SK-N-SH (cell line): ENCODE measurements around the gene EFCAB6. TPM values are rescaled to one million over a fixed set of nuclear protein-coding genes. Genes with fewer than 3 reads are reported as not detected.
A peak's percentile ranks its signal among the peaks of the same experiment; 100 is the strongest.

Experiments used
- CTCF ChIA-PET: fragments of 300-600, 350-600 bp; formaldehyde crosslinking; extraction: SDS; loops from one replicate; lab custom pipeline; 2021; lab: Yijun Ruan, JAX
- POLR2A ChIA-PET: fragments of 350-600 bp; sonication (Branson Sonifier 250); formaldehyde crosslinking; extraction: SDS; loops from one replicate; lab custom pipeline; 2020; ENCODE audit warnings: antibody characterized with exemption, inconsistent platforms; lab: Yijun Ruan, JAX
- DNase-seq: peaks from one replicate; pipeline ENCODE4 v3.0.0; 2012
- H2AFZ ChIP-seq: fragments of 200-600 bp; sonication (generic); 2 replicates; pipeline ENCODE4 v1.8.1; 2016; ENCODE audit warnings: antibody characterized with exemption, mild to moderate bottlenecking, low read depth
- H3F3A ChIP-seq: fragments of 200-600 bp; sonication (generic); replicated peaks from 2 replicates; pipeline ENCODE3; 2016; ENCODE audit warnings: antibody characterized with exemption, mild to moderate bottlenecking; ENCODE audit not compliant: insufficient read depth
- H3K27ac ChIP-seq, 2 experiments: fragments of 200-500 bp in 1 of 2; fragments of 200-600 bp in 1 of 2; sonication (Bioruptor generic) in 1 of 2; sonication (generic), shearing (Covaris generic) in 1 of 2; 2 replicates each; pipeline versions ENCODE4 v1.5.1 to v1.6.1; 2014 to 2016; ENCODE audit warnings: low read depth in 2 of 2, inconsistent platforms in 1 of 2, low read length in 1 of 2, mild to moderate bottlenecking in 1 of 2, mixed read lengths in 1 of 2
- H3K27me3 ChIP-seq: fragments of 200-600 bp; sonication (generic), shearing (Covaris generic); 2 replicates; pipeline ENCODE4 v1.6.1; 2016; ENCODE audit warnings: mixed run types; ENCODE audit not compliant: insufficient read depth
- H3K36me3 ChIP-seq, 2 experiments: fragments of 200-500 bp in 1 of 2; fragments of 200-600 bp in 1 of 2; sonication (Bioruptor generic) in 1 of 2; sonication (generic) in 1 of 2; replicated peaks in 1 of 2; 2 replicates each; pipeline versions ENCODE3 to v1.5.1; 2014 to 2016; ENCODE audit warnings: low read length in 1 of 2, mild to moderate bottlenecking in 1 of 2; ENCODE audit not compliant: insufficient read depth in 2 of 2, control insufficient read depth in 1 of 2
- H3K4me1 ChIP-seq, 2 experiments: fragments of 200-500 bp in 1 of 2; fragments of 200-600 bp in 1 of 2; sonication (Bioruptor generic) in 1 of 2; sonication (generic), shearing (Covaris generic) in 1 of 2; 2 replicates each; pipeline versions ENCODE4 v1.5.1 to v1.6.1; 2014 to 2016; ENCODE audit warnings: low read depth in 1 of 2, low read length in 1 of 2, mixed run types in 1 of 2; ENCODE audit not compliant: insufficient read depth in 2 of 2, control insufficient read depth in 1 of 2
- H3K4me2 ChIP-seq: fragments of 200-600 bp; sonication (generic), shearing (Covaris generic); 2 replicates; pipeline ENCODE4 v1.6.1; 2017; ENCODE audit warnings: mixed run types
- H3K4me3 ChIP-seq, 2 experiments: fragments of 200-500 bp in 1 of 2; fragments of 200-600 bp in 1 of 2; sonication (Bioruptor generic) in 1 of 2; sonication (generic), shearing (Covaris generic) in 1 of 2; 2 replicates each; pipeline versions ENCODE4 v1.5.1 to v1.8.1; 2014 to 2016; ENCODE audit warnings: low read depth in 2 of 2, inconsistent platforms in 1 of 2, low read length in 1 of 2, mild to moderate bottlenecking in 1 of 2, mixed read lengths in 1 of 2, moderate library complexity in 1 of 2
- H3K79me2 ChIP-seq: fragments of 200-600 bp; sonication (generic); 2 replicates; pipeline ENCODE4 v1.8.1; 2017; ENCODE audit warnings: mild to moderate bottlenecking; ENCODE audit not compliant: insufficient read depth
- H3K9ac ChIP-seq: fragments of 200-600 bp; sonication (generic); 2 replicates; pipeline ENCODE4 v1.6.1; 2017; ENCODE audit warnings: mixed run types
- H3K9me2 ChIP-seq: fragments of 200-600 bp; sonication (generic); 2 replicates; pipeline ENCODE4 v1.6.1; 2017; ENCODE audit warnings: mixed run types
- H3K9me3 ChIP-seq: fragments of 200-600 bp; sonication (generic); 2 replicates; pipeline ENCODE4 v1.6.1; 2017; ENCODE audit warnings: mixed run types, mild to moderate bottlenecking, moderate library complexity
- H4K20me1 ChIP-seq: fragments of 200-600 bp; sonication (generic); 2 replicates; pipeline ENCODE4 v1.6.1; 2017; ENCODE audit warnings: mild to moderate bottlenecking, mixed run types; ENCODE audit not compliant: insufficient read depth
- CHD2 ChIP-seq: fragments of 150-350 bp; IDR thresholded peaks from 2 replicates; pipeline ENCODE4 v1.6.1; 2018; ENCODE audit warnings: low read length; ENCODE audit not compliant: partially characterized antibody
- CTCF ChIP-seq: fragments of 200-600 bp; sonication (generic); IDR thresholded peaks from 2 replicates; pipeline ENCODE4 v1.6.1; 2017; ENCODE audit warnings: antibody characterized with exemption, mild to moderate bottlenecking, moderate library complexity
- ELF1 ChIP-seq: IDR thresholded peaks from 2 replicates; pipeline ENCODE4 v1.4.0; 2012
- FOSL2 ChIP-seq: IDR thresholded peaks from 2 replicates; pipeline ENCODE4 v1.4.0; 2012; ENCODE audit warnings: low read depth, mild to moderate bottlenecking, moderate library complexity, borderline replicate concordance
- NRF1 ChIP-seq: IDR thresholded peaks from 2 replicates; pipeline ENCODE4 v1.6.1; 2012; ENCODE audit warnings: low read depth, mild to moderate bottlenecking, low read length
- POLR2AphosphoS5 ChIP-seq: IDR thresholded peaks from 2 replicates; pipeline ENCODE4 v1.6.1; 2012; ENCODE audit warnings: low read depth, low read length
- RAD21 ChIP-seq: IDR thresholded peaks from 2 replicates; pipeline ENCODE4 v1.6.1; 2012; ENCODE audit warnings: mild to moderate bottlenecking, low read length
- RFX5 ChIP-seq: IDR thresholded peaks from 2 replicates; pipeline ENCODE4 v1.6.1; 2012; ENCODE audit warnings: mild to moderate bottlenecking, improper control_type of control experiment, low read length
- RXRA ChIP-seq: IDR thresholded peaks from 2 replicates; pipeline ENCODE4 v1.4.0; 2012; ENCODE audit warnings: low read depth, mild to moderate bottlenecking, borderline replicate concordance
- SMC3 ChIP-seq: IDR thresholded peaks from 2 replicates; pipeline ENCODE4 v1.6.1; 2012; ENCODE audit warnings: low read depth, low read length, improper control_type of control experiment
- USF2 ChIP-seq: fragments of 150-350 bp; IDR thresholded peaks from 2 replicates; pipeline ENCODE4 v1.6.1; 2017; ENCODE audit warnings: antibody characterized with exemption, low read length, low read depth, borderline replicate concordance
- YY1 ChIP-seq: IDR thresholded peaks from 2 replicates; pipeline ENCODE4 v1.4.0; 2012; ENCODE audit warnings: low read depth, mild to moderate bottlenecking
- ZBTB33 ChIP-seq: IDR thresholded peaks from 2 replicates; pipeline ENCODE4 v1.4.0; 2012; ENCODE audit warnings: low read depth, borderline replicate concordance
- WGBS: methylation state at CpG from one replicate; pipeline ENCODE4 v1.1.6; 2017; ENCODE audit warnings: low lambda C conversion rate; 5-methylcytosine and 5-hydroxymethylcytosine counted together
- polyA plus RNA-seq, 3 experiments: library from polyadenylated mRNA; depleted of rRNA; stranded (reverse); fragments of >200 nt; gene quantifications; 2 replicates each; pipeline ENCODE4 v1.2.3, GENCODE V29; 2012

EFCAB6 gene
- polyA plus RNA-seq, 1 of the 3 experiments (the other 2 are of a cell fraction): 0.46 TPM

GRCh38 chr22:43488031-43488866 lies 323.9 kb downstream of the EFCAB6 start:
- ChIA-PET POLR2A (no interaction called here), CTCF (interaction anchor here (0.6 kb wide), 1 partner anchor 1380 kb away, joined by 3 read pairs; no protein-coding TSS in a partner anchor)
- no peaks in the 10 kb centered on the region for H3K36me3 ChIP-seq
- no peaks in the 10 kb centered on the region for H3F3A ChIP-seq
- H2AFZ ChIP-seq: no peak overlapping the region
- no peak overlapping the region for H3K4me3 ChIP-seq
- H4K20me1 ChIP-seq: no peaks in the 10 kb centered on the region
- no peaks in the 10 kb centered on the region for H3K27me3 ChIP-seq
- TF ChIP-seq RFX5 (0 out of 2 replicates have a peak, but pooled peaks have one; percentile 8), FOSL2 (no peak), CTCF (no peak)
- WGBS: 86% methylated on average over 7 of the region's 26 CpGs
- no peak for DNase-seq
- no peaks in the 10 kb centered on the region for H3K9me2 ChIP-seq
- H3K4me1 ChIP-seq: peaks cover 0 to 3% of the 10 kb centered on the region in 2 experiments; a peak in 1 of 4 replicates
- no peaks in the 10 kb centered on the region for H3K79me2 ChIP-seq
- H3K9me3 ChIP-seq: no peaks in the 10 kb centered on the region
- H3K9ac ChIP-seq: no peak overlapping the region
- no peak overlapping the region for H3K27ac ChIP-seq
- no peak overlapping the region for H3K4me2 ChIP-seq

- H3K4me3 ChIP-seq: no peak overlapping the region
- H3K79me2 ChIP-seq: no peaks in the 10 kb centered on the region
- no peak overlapping the region for H2AFZ ChIP-seq
- no peaks in the 10 kb centered on the region for H3K9me2 ChIP-seq
- 75% methylated on average over 8 of the region's 19 CpGs for WGBS
- ChIA-PET POLR2A (no interaction called here), CTCF (no interaction called here)
- no peak for DNase-seq
- no peak overlapping the region for H3K27ac ChIP-seq
- H3K9me3 ChIP-seq: no peaks in the 10 kb centered on the region
- no peaks in the 10 kb centered on the region for H4K20me1 ChIP-seq
- H3K36me3 ChIP-seq: no peaks in the 10 kb centered on the region
- H3F3A ChIP-seq: no peaks in the 10 kb centered on the region
- H3K4me1 ChIP-seq: peaks cover 0 to 3% of the 10 kb centered on the region in 2 experiments; a peak in 1 of 4 replicates
- no peaks in the 10 kb centered on the region for H3K27me3 ChIP-seq
- no peak overlapping the region for H3K9ac ChIP-seq
- no peak overlapping the region for H3K4me2 ChIP-seq
- no peak for TF ChIP-seq CHD2
- TF ChIP-seq RXRA: no peak
- TF ChIP-seq ELF1: no peak
- TF ChIP-seq RAD21: no peak
- no peak for TF ChIP-seq ZBTB33
- TF ChIP-seq USF2: no peak
- TF ChIP-seq POLR2AphosphoS5: no peak
- TF ChIP-seq NRF1: no peak
- no peak for TF ChIP-seq CTCF
- no peak for TF ChIP-seq SMC3
- TF ChIP-seq YY1: no peak
These were observed 324.6 kb downstream of the EFCAB6 start for GRCh38 chr22:43487311-43488030.
